ENCODE measurements around the gene IFNLR1.

DNA sequence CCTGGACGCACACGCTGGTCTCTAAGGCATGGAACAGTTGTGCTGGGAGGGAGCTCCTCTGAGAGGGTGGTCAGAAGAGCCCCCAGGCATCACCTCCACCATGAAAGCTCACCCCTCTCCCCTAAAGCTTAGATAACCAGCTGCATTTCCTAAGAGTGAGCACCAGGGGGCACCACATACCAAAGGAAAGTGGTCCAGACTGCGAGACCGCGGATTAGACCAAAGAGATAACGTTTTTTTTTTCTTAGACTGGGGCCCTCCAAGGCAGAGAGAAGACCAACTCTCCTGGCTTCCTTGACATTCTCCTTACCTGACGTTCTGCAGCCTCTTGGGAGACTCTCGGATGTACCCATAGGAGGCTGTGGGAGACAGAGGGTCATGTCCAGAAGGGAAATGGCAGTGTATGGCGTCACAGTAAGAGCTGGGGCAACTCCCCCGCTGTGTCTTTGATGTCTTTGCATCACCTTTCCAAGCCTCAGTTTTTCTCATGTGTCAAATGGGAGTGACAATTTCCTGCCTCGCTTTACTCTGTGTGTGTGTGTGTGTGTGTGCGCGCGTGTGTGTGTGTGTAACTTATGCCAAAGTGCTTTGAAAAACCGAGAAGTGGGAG is 12.3 kb upstream of the IFNLR1 start:
- TF ChIP-seq, protein P1, sequence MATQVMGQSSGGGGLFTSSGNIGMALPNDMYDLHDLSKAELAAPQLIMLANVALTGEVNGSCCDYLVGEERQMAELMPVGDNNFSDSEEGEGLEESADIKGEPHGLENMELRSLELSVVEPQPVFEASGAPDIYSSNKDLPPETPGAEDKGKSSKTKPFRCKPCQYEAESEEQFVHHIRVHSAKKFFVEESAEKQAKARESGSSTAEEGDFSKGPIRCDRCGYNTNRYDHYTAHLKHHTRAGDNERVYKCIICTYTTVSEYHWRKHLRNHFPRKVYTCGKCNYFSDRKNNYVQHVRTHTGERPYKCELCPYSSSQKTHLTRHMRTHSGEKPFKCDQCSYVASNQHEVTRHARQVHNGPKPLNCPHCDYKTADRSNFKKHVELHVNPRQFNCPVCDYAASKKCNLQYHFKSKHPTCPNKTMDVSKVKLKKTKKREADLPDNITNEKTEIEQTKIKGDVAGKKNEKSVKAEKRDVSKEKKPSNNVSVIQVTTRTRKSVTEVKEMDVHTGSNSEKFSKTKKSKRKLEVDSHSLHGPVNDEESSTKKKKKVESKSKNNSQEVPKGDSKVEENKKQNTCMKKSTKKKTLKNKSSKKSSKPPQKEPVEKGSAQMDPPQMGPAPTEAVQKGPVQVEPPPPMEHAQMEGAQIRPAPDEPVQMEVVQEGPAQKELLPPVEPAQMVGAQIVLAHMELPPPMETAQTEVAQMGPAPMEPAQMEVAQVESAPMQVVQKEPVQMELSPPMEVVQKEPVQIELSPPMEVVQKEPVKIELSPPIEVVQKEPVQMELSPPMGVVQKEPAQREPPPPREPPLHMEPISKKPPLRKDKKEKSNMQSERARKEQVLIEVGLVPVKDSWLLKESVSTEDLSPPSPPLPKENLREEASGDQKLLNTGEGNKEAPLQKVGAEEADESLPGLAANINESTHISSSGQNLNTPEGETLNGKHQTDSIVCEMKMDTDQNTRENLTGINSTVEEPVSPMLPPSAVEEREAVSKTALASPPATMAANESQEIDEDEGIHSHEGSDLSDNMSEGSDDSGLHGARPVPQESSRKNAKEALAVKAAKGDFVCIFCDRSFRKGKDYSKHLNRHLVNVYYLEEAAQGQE (IDR thresholded peaks at IDR 0.05; ENCODE audit: low read depth) = no peak
- TF ChIP-seq RAD21 (IDR thresholded peaks at IDR 0.05; ENCODE audit: low read depth) = peak; percentile 96
- TF ChIP-seq CEBPB (IDR thresholded peaks at IDR 0.05) = no peak
- TF ChIP-seq YY1 (IDR thresholded peaks at IDR 0.05; ENCODE audit: low read depth) = no peak
- no peak for TF ChIP-seq TEAD4 (IDR thresholded peaks at IDR 0.05)
- TF ChIP-seq TAF1 (IDR thresholded peaks at IDR 0.05; ENCODE audit: low read depth) = no peak
- no peak for TF ChIP-seq EP300 (IDR thresholded peaks at IDR 0.05; ENCODE audit: borderline replicate concordance)
- TF ChIP-seq, protein P2, sequence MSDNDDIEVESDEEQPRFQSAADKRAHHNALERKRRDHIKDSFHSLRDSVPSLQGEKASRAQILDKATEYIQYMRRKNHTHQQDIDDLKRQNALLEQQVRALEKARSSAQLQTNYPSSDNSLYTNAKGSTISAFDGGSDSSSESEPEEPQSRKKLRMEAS (IDR thresholded peaks at IDR 0.05) = no peak
- no peak for TF ChIP-seq NFIC (IDR thresholded peaks at IDR 0.05)
- TF ChIP-seq EGR1 (IDR thresholded peaks at IDR 0.05) = no peak
- TF ChIP-seq, protein P3, sequence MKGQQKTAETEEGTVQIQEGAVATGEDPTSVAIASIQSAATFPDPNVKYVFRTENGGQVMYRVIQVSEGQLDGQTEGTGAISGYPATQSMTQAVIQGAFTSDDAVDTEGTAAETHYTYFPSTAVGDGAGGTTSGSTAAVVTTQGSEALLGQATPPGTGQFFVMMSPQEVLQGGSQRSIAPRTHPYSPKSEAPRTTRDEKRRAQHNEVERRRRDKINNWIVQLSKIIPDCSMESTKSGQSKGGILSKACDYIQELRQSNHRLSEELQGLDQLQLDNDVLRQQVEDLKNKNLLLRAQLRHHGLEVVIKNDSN (IDR thresholded peaks at IDR 0.05) = no peak
